A673 (cell line): ENCODE data around the gene ANKRD44. TPM values are rescaled to one million over a fixed set of nuclear protein-coding genes. Genes with fewer than 3 reads are reported as not detected.

ENCODE experiments used
- BruUV-seq: library from RNA; stranded (reverse); fragments of 400-500 nt; replicated peaks from 2 replicates; lab custom pipeline; 2021; lab: Mats Ljungman, UMichigan
- CTCF ChIA-PET: fragments of 300-600 bp; sonication (Branson Sonifier 250); formaldehyde crosslinking; loops from one replicate; lab custom pipeline; 2022; ENCODE audit warnings: antibody characterized with exemption; lab: Charles Lee
- POLR2A ChIA-PET: fragments of 300-600 bp; sonication (Branson Sonifier 250); formaldehyde crosslinking; loops from one replicate; lab custom pipeline; 2022; ENCODE audit warnings: antibody characterized with exemption; ENCODE audit not compliant: low non-redundant PET; lab: Charles Lee
- DNase-seq: peaks from one replicate; pipeline ENCODE4 v3.0.0-alpha.2; 2015; ENCODE audit warnings: low spot score
- H3K27ac ChIP-seq: fragments of 200-600 bp; sonication (generic); 2 replicates; pipeline ENCODE4 v1.5.1; 2016; ENCODE audit warnings: mixed run types, low read depth, mild to moderate bottlenecking, mixed read lengths, antibody characterized with exemption, low read length; ENCODE audit not compliant: poor library complexity, severe bottlenecking
- H3K27me3 ChIP-seq: fragments of 200-600 bp; sonication (generic); replicated peaks from 2 replicates; pipeline ENCODE4 v1.6.1; 2017; ENCODE audit warnings: mixed run types, low read depth, mild to moderate bottlenecking, mixed read lengths, antibody characterized with exemption, low read length; ENCODE audit not compliant: insufficient read depth, poor library complexity
- H3K36me3 ChIP-seq: fragments of 200-600 bp; sonication (generic); 2 replicates; pipeline ENCODE4 v1.6.1; 2016; ENCODE audit warnings: mixed run types, mild to moderate bottlenecking, mixed read lengths, antibody characterized with exemption, low read length; ENCODE audit not compliant: insufficient read depth, poor library complexity, severe bottlenecking
- H3K4me1 ChIP-seq: fragments of 200-600 bp; sonication (generic); 2 replicates; pipeline ENCODE4 v1.6.1; 2017; ENCODE audit warnings: mixed run types, mild to moderate bottlenecking, mixed read lengths, antibody characterized with exemption, low read length; ENCODE audit not compliant: insufficient read depth, poor library complexity, severe bottlenecking
- H3K4me3 ChIP-seq: fragments of 200-600 bp; sonication (generic); 2 replicates; pipeline ENCODE4 v1.5.1; 2016; ENCODE audit warnings: low read depth, mixed run types, mild to moderate bottlenecking, mixed read lengths, low read length; ENCODE audit not compliant: poor library complexity, severe bottlenecking
- H3K9me3 ChIP-seq: fragments of 200-600 bp; sonication (generic); 2 replicates; pipeline ENCODE4 v1.6.1; 2016; ENCODE audit warnings: mixed run types, low read depth, mild to moderate bottlenecking, mixed read lengths, antibody characterized with exemption, low read length; ENCODE audit not compliant: poor library complexity, severe bottlenecking
- CTCF ChIP-seq: fragments of 300-800, 200-600 bp; sonication (generic); conservative IDR thresholded peaks from 2 replicates; pipeline ENCODE4 v1.5.1; 2017; ENCODE audit warnings: low read depth, mild to moderate bottlenecking, antibody characterized with exemption, low read length, moderate library complexity, mixed read lengths
- EZH2 ChIP-seq: fragments of 200-600 bp; sonication (generic); IDR thresholded peaks from 2 replicates; pipeline ENCODE4 v1.6.1; 2017; ENCODE audit warnings: borderline replicate concordance, low read depth, mild to moderate bottlenecking, mixed read lengths, antibody characterized with exemption, low read length; ENCODE audit not compliant: poor library complexity, severe bottlenecking
- intact Hi-C: fragments of 100-400 bp; cut with micrococcal nuclease; formaldehyde crosslinking; loops from one replicate; pipeline ENCODE4 v1.10.0; 2022; ENCODE audit not compliant: unreplicated experiment
- total RNA-seq: library from RNA; stranded (reverse); gene quantifications from 2 replicates; pipeline ENCODE4 v1.2.3, GENCODE V29; 2021

The ANKRD44 gene
- total RNA-seq, 1 experiment from 2014 or later, result 17.0 TPM

GRCh38 chr2:197147942-197148341 lies 162.6 kb downstream of the ANKRD44 start:
- intact Hi-C loops, result no loop called here
- TF ChIP-seq CTCF, result no peak
- CTCF ChIA-PET, result no interaction called here

GRCh38 chr2:197146995-197147394 lies 163.6 kb downstream of the ANKRD44 start:
- Histone ChIP-seq H3K9me3 (no peaks in the 10 kb centered on the region), H3K4me3 (no peak overlapping the region), H3K36me3 (no peaks in the 10 kb centered on the region), H3K27me3 (no peaks in the 10 kb centered on the region), H3K4me1 (peaks cover 27% of the 10 kb centered on the region), H3K27ac (no peak overlapping the region)
- no peak for DNase-seq
- BruUV-seq, result no TSS peak
- ChIA-PET POLR2A (no interaction called here), CTCF (no interaction called here)
- TF ChIP-seq CTCF (no peak), EZH2 (no peak)
- intact Hi-C loops, result no loop called here

More at GRCh38 chr2:197147942-197148341, 162.6 kb downstream of the ANKRD44 start:
- Histone ChIP-seq H3K4me3 (no peak overlapping the region), H3K27me3 (no peaks in the 10 kb centered on the region), H3K9me3 (no peaks in the 10 kb centered on the region), H3K27ac (no peak overlapping the region), H3K4me1 (peaks cover 27% of the 10 kb centered on the region), H3K36me3 (no peaks in the 10 kb centered on the region)
- no TSS peak for BruUV-seq
- no peak for DNase-seq
- POLR2A ChIA-PET, result no interaction called here

GRCh38 chr2:197145471-197146056 lies 165.0 kb downstream of the ANKRD44 start:
- CTCF ChIA-PET, result interaction anchor here (0.6 kb wide), 1 partner anchor 190 kb away, joined by 16 read pairs; no protein-coding TSS in a partner anchor
- POLR2A ChIA-PET, result no interaction called here
- no TSS peak for BruUV-seq

More at GRCh38 chr2:197145471-197146056, 165.0 kb downstream of the ANKRD44 start:
- Histone ChIP-seq H3K36me3 (no peaks in the 10 kb centered on the region), H3K27me3 (no peaks in the 10 kb centered on the region), H3K4me3 (no peak overlapping the region), H3K4me1 (peaks cover 27% of the 10 kb centered on the region), H3K27ac (peak overlapping the region; percentile 49), H3K9me3 (no peaks in the 10 kb centered on the region)
- peak; percentile 61 for DNase-seq
- intact Hi-C loops, result no loop called here
- TF ChIP-seq CTCF (no peak), EZH2 (no peak)
